Heart left ventricle (tissue), 16 donors: Measurements from ENCODE around the gene WIPF2. TPM values are rescaled to one million over a fixed set of nuclear protein-coding genes. Genes with fewer than 3 reads are reported as not detected.
A peak's percentile ranks its signal among the peaks of the same experiment; 100 is the strongest.
"Not testable (repeated sequence)": the region's sequence is repeated elsewhere in the genome, so short reads cannot be mapped to it uniquely, and the experiment has no call there.

Experiments used
- ATAC-seq, 4 donors: fragments of 200-7000 bp; cut with Tn5 transposase; one replicate each; pipeline ENCODE4 v1.9.1; 2020 to 2022; ENCODE audit warnings: moderate library complexity in 4 of 4, mild to moderate bottlenecking in 3 of 4, moderate number of reproducible peaks in 1 of 4
- DNase-seq, 5 donors: peaks; one replicate each; pipeline ENCODE4 v3.0.0-alpha.2; 2020
- H3K27ac ChIP-seq, 12 donors: fragments of 200-600 bp; sonication (generic) in 4 of 12; one replicate each; pipeline versions ENCODE4 v1.5.0 to v1.8.0; 2016 to 2022; ENCODE audit warnings: mild to moderate bottlenecking in 2 of 12
- H3K27me3 ChIP-seq, 9 donors: fragments of 200-600 bp; sonication (generic) in 2 of 9; one replicate each; pipeline versions ENCODE4 v1.5.1 to v1.8.0; 2016 to 2022; ENCODE audit warnings: mild to moderate bottlenecking in 3 of 9
- H3K36me3 ChIP-seq, 9 donors: fragments of 200-600 bp; sonication (generic) in 2 of 9; one replicate each; pipeline versions ENCODE4 v1.5.0 to v1.8.0; 2018 to 2022; ENCODE audit warnings: mild to moderate bottlenecking in 2 of 9
- H3K4me1 ChIP-seq, 12 donors: fragments of 200-600 bp; sonication (generic) in 4 of 12; one replicate each; pipeline versions ENCODE4 v1.5.0 to v1.8.0; 2016 to 2022; ENCODE audit warnings: mild to moderate bottlenecking in 3 of 12
- H3K4me3 ChIP-seq, 12 donors: fragments of 200-600 bp; sonication (generic) in 4 of 12; one replicate each; pipeline versions ENCODE4 v1.5.0 to v1.8.0; 2017 to 2022; ENCODE audit warnings: mild to moderate bottlenecking in 9 of 12, moderate library complexity in 4 of 12
- H3K9me3 ChIP-seq, 12 donors: fragments of 200-600 bp; sonication (generic) in 4 of 12; one replicate each; pipeline versions ENCODE4 v1.5.0 to v1.8.0; 2016 to 2022; ENCODE audit warnings: mild to moderate bottlenecking in 1 of 12
- POLR2A ChIP-seq, 2 donors: fragments of 450-650 bp; IDR thresholded peaks; one replicate each; pipeline ENCODE4 v1.6.1; 2017; ENCODE audit warnings: antibody characterized with exemption in 2 of 2, mild to moderate bottlenecking in 2 of 2, moderate library complexity in 2 of 2
- WGBS, 4 donors: extraction: QIAGEN DNeasy Blood & Tissue Kit in 2 of 4; methylation state at CpG; one replicate each; pipeline versions ENCODE4 v1.1.5 to v1.1.7; 2013 to 2018; 5-methylcytosine and 5-hydroxymethylcytosine counted together
- intact Hi-C, 10 donors: fragments of 100-400 bp; cut with DNase I; formaldehyde crosslinking; loops; one replicate each; pipeline versions ENCODE4 v1.11.1 to v1.14.2; 2022
- polyA plus RNA-seq, 2 donors: library from polyadenylated mRNA; stranded (reverse); fragments of 200-250 nt; gene quantifications; one replicate each; pipeline ENCODE4 v1.2.3, GENCODE V29; 2013
- total RNA-seq, 9 donors: library from RNA; depleted of rRNA in 2 of 9; stranded (reverse); fragments of >200 nt in 2 of 9; fragmentation: NEBNext Ultra II Directional in 3 of 9; extraction: Animal tissue kit (Norgen Biotek cat#: 25700) in 3 of 9; gene quantifications; one replicate each; pipeline versions ENCODE4 v1.1.0 to v1.2.4, GENCODE V29; 2016 to 2023
- TF ChIP-seq, protein P1 (sequence below), 12 donors: fragments of 200-600 bp; sonication (generic) in 4 of 12; IDR thresholded peaks; one replicate each; pipeline versions ENCODE4 v1.5.0 to v1.8.0; 2018 to 2022; ENCODE audit warnings: antibody characterized with exemption in 12 of 12, mild to moderate bottlenecking in 5 of 12
- donor health status: ischemic (EF 13 %, LVEDD 7.1; RV severe dilation, severe dysfunction).
- donor health status: healthy with polysubstance abuse.
- donor health status: DM: no; HTN: yes; CAD: no.
- donor health status: DM: no; HTN: no; CAD: no.
- donor health status: ischemic (EF 25% LVEDD 6.9; RV normal size, moderate dysfunction).
- donor health status: ischemic (EF 25% LVEDD 5.7; RV mildly dilated, moderate dysfunction).
- donor health status: healthy.
- donor health status: DM: yes; HTN: yes; CAD: no.
- donor health status: ischemic (EF 35%, LVEDD 5.7; RV mildly dilated, moderate dysfunction).
- donor health status: nonischemic (EF 11% LVEDD 7.7; RV severe dilation, severe dysfunction).
- donor health status: DM: yes; HTN: yes; CAD: no.
- donor health status: PGD.
- donor health status: ischemic (EF 29% LVEDD 5.4; RV normal size, mild dysfunction).
- donor health status: nonischemic (EF 23%, LVEDD 6.1; RV moderate dilation, normal function).

WIPF2 gene
- total and polyA plus RNA-seq, 11 donors = 6.6 to 17.6 (median 11.2) TPM

- Histone ChIP-seq H3K36me3 (peaks cover 0 to 6% (median 0%) of the 10 kb centered on the region in 9 donors), H3K4me3 (no peak overlapping the region), H3K27ac (no peak overlapping the region), H3K9me3 (no peaks in the 10 kb centered on the region), H3K4me1 (peaks cover 0 to 61% (median 34%) of the 10 kb centered on the region in 12 donors), H3K27me3 (no peaks in the 10 kb centered on the region)
- DNase-seq = no peak
- intact Hi-C loops = loop anchor here (5.0 to 10.0 kb wide), 4 partner anchors 113 to 236 kb away; partner anchors contain the start of gene TOP2A (in 8 of the 10)
- no peak for TF ChIP-seq POLR2A (IDR thresholded peaks at IDR 0.05)
- TF ChIP-seq, protein P1, sequence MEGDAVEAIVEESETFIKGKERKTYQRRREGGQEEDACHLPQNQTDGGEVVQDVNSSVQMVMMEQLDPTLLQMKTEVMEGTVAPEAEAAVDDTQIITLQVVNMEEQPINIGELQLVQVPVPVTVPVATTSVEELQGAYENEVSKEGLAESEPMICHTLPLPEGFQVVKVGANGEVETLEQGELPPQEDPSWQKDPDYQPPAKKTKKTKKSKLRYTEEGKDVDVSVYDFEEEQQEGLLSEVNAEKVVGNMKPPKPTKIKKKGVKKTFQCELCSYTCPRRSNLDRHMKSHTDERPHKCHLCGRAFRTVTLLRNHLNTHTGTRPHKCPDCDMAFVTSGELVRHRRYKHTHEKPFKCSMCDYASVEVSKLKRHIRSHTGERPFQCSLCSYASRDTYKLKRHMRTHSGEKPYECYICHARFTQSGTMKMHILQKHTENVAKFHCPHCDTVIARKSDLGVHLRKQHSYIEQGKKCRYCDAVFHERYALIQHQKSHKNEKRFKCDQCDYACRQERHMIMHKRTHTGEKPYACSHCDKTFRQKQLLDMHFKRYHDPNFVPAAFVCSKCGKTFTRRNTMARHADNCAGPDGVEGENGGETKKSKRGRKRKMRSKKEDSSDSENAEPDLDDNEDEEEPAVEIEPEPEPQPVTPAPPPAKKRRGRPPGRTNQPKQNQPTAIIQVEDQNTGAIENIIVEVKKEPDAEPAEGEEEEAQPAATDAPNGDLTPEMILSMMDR (IDR thresholded peaks at IDR 0.05) = peak in 8 of 12 donors; percentile 5 to 49 (median 32)
- 52 to 69% (median 60%) methylated on average over 4 of the region's 4 CpGs for WGBS, 4 donors
- no peak for ATAC-seq
These were observed 82.2 kb downstream of the WIPF2 start for GRCh38 chr17:40301315-40301714.

DNA sequence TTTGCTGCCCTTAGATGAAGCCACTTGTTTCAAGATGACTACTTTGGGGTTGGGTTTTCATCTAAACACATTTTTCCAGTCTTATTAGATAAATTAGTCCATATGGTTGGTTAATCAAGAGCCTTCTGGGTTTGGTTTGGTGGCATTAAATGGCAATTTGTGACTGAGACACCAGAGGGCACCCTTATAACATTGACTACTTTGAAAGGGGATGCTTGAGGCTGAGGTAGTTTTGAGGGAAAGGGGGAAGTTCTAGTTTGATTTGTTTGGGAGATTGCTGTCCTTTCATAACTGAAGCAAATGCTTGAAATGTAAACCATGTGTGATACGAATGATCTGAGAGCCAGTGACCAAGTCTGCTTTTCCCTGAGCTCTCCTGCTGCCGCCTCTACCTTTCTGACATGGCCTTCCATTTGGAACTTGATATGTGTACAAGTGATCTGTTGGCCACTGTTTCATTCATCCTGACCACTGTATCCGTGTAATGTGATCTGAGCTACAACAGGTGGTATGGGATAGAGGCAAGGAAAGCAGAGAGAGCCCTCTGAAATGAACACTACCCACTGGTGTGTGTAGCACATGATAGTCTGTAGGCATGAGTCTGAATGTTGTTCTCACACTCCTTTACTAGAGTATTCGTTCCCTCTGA, 84.0 kb downstream of the WIPF2 start:
- Histone ChIP-seq H3K36me3 (no peaks in the 10 kb centered on the region), H3K4me1 (peaks cover 3 to 65% (median 48%) of the 10 kb centered on the region in 12 donors), H3K9me3 (no peaks in the 10 kb centered on the region), H3K27ac (peak overlapping the region in 6 of 12 donors; percentile 4 to 64 (median 48)), H3K27me3 (no peaks in the 10 kb centered on the region), H3K4me3 (no peak overlapping the region)
- 43 to 50% (median 46%) methylated on average over 4 of the region's 4 CpGs for WGBS, 4 donors
- peak in 1 of 5 donors; percentile 60 for DNase-seq
- intact Hi-C loops = loop anchor here (1.0 to 10.0 kb wide), 7 partner anchors 51 to 234 kb away; partner anchors contain the start of gene TOP2A (in 8 of the 10)
- peak; percentile 33 to 71 (median 68) for ATAC-seq
- TF ChIP-seq POLR2A (IDR thresholded peaks at IDR 0.05) = no peak
- TF ChIP-seq, protein P1 (IDR thresholded peaks at IDR 0.05) = peak; percentile 59 to 86 (median 79)

GRCh38 chr17:40303708-40304551, 84.8 kb downstream of the WIPF2 start:
- no peaks in the 10 kb centered on the region for H3K27me3 ChIP-seq
- DNase-seq (peak in 1 of 5 donors; percentile 42), ATAC-seq (peak; percentile 47 to 66 (median 64))
- WGBS, 4 donors = 41 to 46% (median 44%) methylated on average over 5 of the region's 5 CpGs
- H3K27ac ChIP-seq = peak overlapping the region in 6 of 12 donors; percentile 25 to 81 (median 49)
- TF ChIP-seq POLR2A (IDR thresholded peaks at IDR 0.05) = no peak
- TF ChIP-seq, protein P1 (IDR thresholded peaks at IDR 0.05) = no peak
- no peak overlapping the region for H3K4me3 ChIP-seq
- peaks cover 4 to 65% (median 48%) of the 10 kb centered on the region in 12 donors for H3K4me1 ChIP-seq
- H3K9me3 ChIP-seq = no peaks in the 10 kb centered on the region
- H3K36me3 ChIP-seq = no peaks in the 10 kb centered on the region
- intact Hi-C loops = loop anchor here (1.0 to 10.0 kb wide), 7 partner anchors 50 to 233 kb away; partner anchors contain the start of gene TOP2A (in 8 of the 10)

DNA sequence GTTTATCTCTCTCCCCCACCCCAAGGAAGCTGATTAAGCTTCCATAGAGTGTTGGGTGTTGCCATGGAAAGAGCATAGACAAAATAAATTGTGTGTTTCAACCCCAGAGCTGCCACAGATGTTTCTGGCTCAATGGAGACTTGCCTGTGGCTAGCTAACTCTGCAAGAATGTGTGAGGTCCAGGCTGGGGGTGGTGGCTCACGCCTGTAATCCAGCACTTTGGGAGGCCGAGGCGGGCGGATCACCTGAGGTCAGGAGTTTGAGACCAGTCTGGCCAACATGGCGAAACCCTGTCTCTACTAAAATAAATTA, 85.4 kb downstream of the WIPF2 start:
- peak in 1 of 4 donors; percentile 28 for ATAC-seq
- intact Hi-C loops = loop anchor here (5.0 to 10.0 kb wide), 4 partner anchors 110 to 233 kb away; partner anchors contain the start of gene TOP2A (in 8 of the 10)

GRCh38 chr17:40304866-40305265, 85.8 kb downstream of the WIPF2 start:
- 96 to 100% (median 98%) methylated on average over 5 of the region's 5 CpGs for WGBS, 4 donors
- H3K36me3 ChIP-seq, H3K27me3 ChIP-seq, H3K9me3 ChIP-seq, H3K4me3 ChIP-seq, DNase-seq, ATAC-seq: not testable (repeated sequence)
- Histone ChIP-seq H3K27ac (peak overlapping the region in 4 of 12 donors; percentile 32 to 81 (median 60)), H3K4me1 (peaks cover 11 to 65% (median 50%) of the 10 kb centered on the region in 12 donors)
- intact Hi-C loops = loop anchor here (5.0 to 10.0 kb wide), 4 partner anchors 110 to 232 kb away; partner anchors contain the start of gene TOP2A (in 9 of the 10)

More for the DNA sequence above, 85.4 kb downstream of the WIPF2 start:
- H3K4me1 ChIP-seq = peaks cover 8 to 65% (median 50%) of the 10 kb centered on the region in 12 donors
- peak overlapping the region in 5 of 12 donors; percentile 31 to 81 (median 55) for H3K27ac ChIP-seq
- H3K9me3 ChIP-seq, H3K4me3 ChIP-seq, H3K36me3 ChIP-seq, DNase-seq, H3K27me3 ChIP-seq: not testable (repeated sequence)
- 80 to 100% (median 90%) methylated on average over 4 to 5 of the region's 5 CpGs for WGBS, 4 donors
